HG02870 (cell line): ENCODE results near the gene EEFSEC.

Experiments used
- ATAC-seq: cut with Tn5 transposase; IDR thresholded peaks from one replicate; pipeline ENCODE4 v1.9.1; 2021; ENCODE audit warnings: mild to moderate bottlenecking, moderate library complexity; ENCODE audit not compliant: unreplicated experiment

Gene EEFSEC

GRCh38 chr3:128380719-128381118 lies 227.4 kb downstream of the EEFSEC start:
- no peak for ATAC-seq

- ATAC-seq, result no peak
Measured at GRCh38 chr3:128381609-128382008, 228.3 kb downstream of the EEFSEC start.

GRCh38 chr3:128382221-128382807 lies 229.0 kb downstream of the EEFSEC start:
- no peak for ATAC-seq

GRCh38 chr3:128383316-128384235 lies 230.3 kb downstream of the EEFSEC start:
- ATAC-seq, result no peak

- ATAC-seq, result no peak
Measured at GRCh38 chr3:128385080-128385832, 232.0 kb downstream of the EEFSEC start.

- ATAC-seq, result no peak
Measured at GRCh38 chr3:128388932-128389331, 235.7 kb downstream of the EEFSEC start.

- ATAC-seq, result no peak
Measured at GRCh38 chr3:128390867-128391266, 237.6 kb downstream of the EEFSEC start.

- ATAC-seq, result no peak
Measured at GRCh38 chr3:128392021-128392420, 238.7 kb downstream of the EEFSEC start.

GRCh38 chr3:128392818-128393544 lies 239.7 kb downstream of the EEFSEC start:
- no peak for ATAC-seq

GRCh38 chr3:128394033-128394432 lies 240.8 kb downstream of the EEFSEC start:
- no peak for ATAC-seq

- ATAC-seq, result no peak
Measured at GRCh38 chr3:128395046-128395445, 241.8 kb downstream of the EEFSEC start.

GRCh38 chr3:128395500-128396162 lies 242.3 kb downstream of the EEFSEC start:
- no peak for ATAC-seq

- no peak for ATAC-seq
Measured at GRCh38 chr3:128397484-128397883, 244.2 kb downstream of the EEFSEC start.

- no peak for ATAC-seq
Measured at GRCh38 chr3:128398586-128398985, 245.3 kb downstream of the EEFSEC start.

- ATAC-seq, result no peak
Measured at GRCh38 chr3:128399221-128399915, 246.1 kb downstream of the EEFSEC start.

- ATAC-seq, result no peak
Measured at GRCh38 chr3:128400671-128401070, 247.4 kb downstream of the EEFSEC start.

- ATAC-seq, result no peak
Measured at GRCh38 chr3:128402319-128402718, 249.0 kb downstream of the EEFSEC start.

- no peak for ATAC-seq
Measured at GRCh38 chr3:128402998-128403397, 249.7 kb downstream of the EEFSEC start.

GRCh38 chr3:128404276-128405068 lies 251.2 kb downstream of the EEFSEC start:
- ATAC-seq, result no peak
